Nephron progenitor cell (in vitro differentiated cells): ENCODE data around the gene MDH1.
A peak's percentile ranks its signal among the peaks of the same experiment; 100 is the strongest.

Experiments
- DNase-seq: peaks from one replicate; pipeline ENCODE4 v3.0.0; 2021
- H3K27ac Mint-ChIP-seq: 2 replicates; pipeline ENCODE4 v1.8.0; 2021; ENCODE audit warnings: mild to moderate bottlenecking, moderate library complexity, mixed read lengths
- H3K27me3 Mint-ChIP-seq: 2 replicates; pipeline ENCODE4 v1.8.0; 2021; ENCODE audit warnings: mild to moderate bottlenecking, low read depth, mixed read lengths; ENCODE audit not compliant: poor library complexity
- H3K36me3 Mint-ChIP-seq: 2 replicates; pipeline ENCODE4 v1.8.0; 2021; ENCODE audit warnings: low read depth, mixed read lengths
- H3K4me1 Mint-ChIP-seq: 2 replicates; pipeline ENCODE4 v1.8.0; 2021; ENCODE audit warnings: mixed read lengths
- H3K4me3 Mint-ChIP-seq: 2 replicates; pipeline ENCODE4 v1.8.0; 2021; ENCODE audit warnings: mild to moderate bottlenecking, moderate library complexity, mixed read lengths
- H3K9me3 Mint-ChIP-seq: 2 replicates; pipeline ENCODE4 v1.8.0; 2021; ENCODE audit warnings: mild to moderate bottlenecking, moderate library complexity, mixed read lengths
- CTCF ChIP-seq: fragments of 200-600 bp; sonication (generic); IDR thresholded peaks from 2 replicates; pipeline ENCODE4 v1.5.0; 2021; ENCODE audit warnings: antibody characterized with exemption

The MDH1 gene

DNA sequence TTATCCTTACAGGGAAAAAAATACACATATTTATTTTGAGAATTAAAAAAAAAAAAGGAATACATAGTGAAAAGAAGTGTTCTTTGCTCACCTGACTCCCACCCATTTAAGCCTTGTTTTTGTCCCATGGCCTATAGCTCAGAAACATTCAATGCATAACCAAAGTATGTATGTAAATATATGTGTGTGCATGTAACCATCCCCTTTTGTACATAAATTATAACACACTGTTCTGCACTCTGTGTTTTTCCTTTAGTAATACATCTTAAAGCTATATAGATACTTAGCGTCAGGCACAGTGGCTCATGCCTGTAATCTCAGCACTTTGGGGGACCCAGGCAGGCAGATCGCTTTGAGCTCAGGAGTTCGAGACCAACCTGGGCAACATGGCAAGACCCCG is 21.8 kb downstream of the MDH1 start:
- no peak for TF ChIP-seq CTCF
- Mint-ChIP-seq H3K4me1 (peaks cover 17% of the 10 kb centered on the region), H3K27me3 (no peaks in the 10 kb centered on the region), H3K27ac (no peak overlapping the region), H3K4me3 (no peak overlapping the region), H3K9me3 (peaks cover 3% of the 10 kb centered on the region), H3K36me3 (peaks cover 22% of the 10 kb centered on the region)
- no peak for DNase-seq

DNA sequence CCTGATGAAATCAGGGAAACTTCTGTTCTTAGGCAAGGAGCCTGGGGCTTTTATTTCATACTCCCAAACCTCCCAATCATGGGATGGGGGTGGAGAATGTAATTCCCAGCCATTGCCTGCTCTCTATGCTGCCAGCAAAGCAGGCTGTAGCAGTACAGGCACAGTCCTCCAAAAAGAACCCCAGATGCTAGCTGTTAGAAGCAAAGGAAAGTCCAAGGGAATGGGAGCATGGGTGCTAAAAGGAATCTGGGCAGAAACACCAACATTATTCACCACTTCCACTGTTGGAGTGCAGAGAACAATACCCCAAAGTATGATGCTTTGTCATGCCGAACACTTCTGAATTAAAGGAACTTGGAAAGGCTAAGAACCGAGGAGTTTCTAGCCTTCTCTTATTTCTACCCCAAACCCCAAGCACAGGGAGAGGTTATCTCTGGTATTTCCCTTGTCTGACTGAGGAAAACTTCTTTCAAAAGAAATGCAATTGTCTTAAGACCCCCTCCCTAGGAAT is 24.7 kb downstream of the MDH1 start:
- H3K27ac Mint-ChIP-seq, result no peak overlapping the region

DNA sequence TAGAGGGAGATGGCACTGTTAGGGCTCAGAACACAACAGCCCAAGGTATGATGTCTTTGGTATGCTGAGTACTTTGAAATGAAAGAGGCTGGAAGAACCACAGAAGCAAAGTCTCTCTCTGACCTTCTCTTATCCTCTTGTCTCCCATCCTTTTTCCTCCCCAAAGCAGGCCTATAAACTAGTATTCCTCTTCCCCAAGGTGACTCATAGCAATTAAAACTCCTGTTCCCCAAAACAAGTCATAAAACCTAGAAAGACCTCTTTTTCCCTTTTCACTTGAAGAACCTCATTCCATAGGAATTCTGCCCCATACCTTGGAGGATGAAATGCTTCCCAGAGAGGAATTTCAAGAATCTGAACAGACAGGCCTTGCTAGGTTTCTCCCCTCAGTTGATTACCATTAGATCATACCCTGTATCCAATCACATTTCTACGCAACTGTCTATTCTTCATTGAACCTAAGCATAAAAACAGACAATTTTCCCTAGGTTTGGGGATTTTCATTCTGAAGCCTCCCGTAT is 25.7 kb downstream of the MDH1 start:
- H3K9me3 Mint-ChIP-seq, result peaks cover 3% of the 10 kb centered on the region
- no peaks in the 10 kb centered on the region for H3K36me3 Mint-ChIP-seq
- peak overlapping the region; percentile 69 for H3K27ac Mint-ChIP-seq
- no peak for DNase-seq
- no peaks in the 10 kb centered on the region for H3K27me3 Mint-ChIP-seq
- no peak for TF ChIP-seq CTCF
- H3K4me3 Mint-ChIP-seq, result no peak overlapping the region
- H3K4me1 Mint-ChIP-seq, result peaks cover 20% of the 10 kb centered on the region

More for the DNA sequence above, 24.7 kb downstream of the MDH1 start:
- Mint-ChIP-seq H3K4me3 (no peak overlapping the region), H3K27me3 (no peaks in the 10 kb centered on the region), H3K36me3 (no peaks in the 10 kb centered on the region), H3K4me1 (peaks cover 20% of the 10 kb centered on the region), H3K9me3 (peaks cover 3% of the 10 kb centered on the region)
- no peak for DNase-seq
- TF ChIP-seq CTCF, result no peak

- Mint-ChIP-seq H3K4me1 (peaks cover 20% of the 10 kb centered on the region), H3K27me3 (no peaks in the 10 kb centered on the region), H3K9me3 (peaks cover 3% of the 10 kb centered on the region), H3K4me3 (peak overlapping the region; percentile 9), H3K36me3 (no peaks in the 10 kb centered on the region), H3K27ac (peak overlapping the region; percentile 69)
- no peak for DNase-seq
- TF ChIP-seq CTCF, result no peak
Observed at GRCh38 chr2:63614983-63615945, 26.5 kb downstream of the MDH1 start.

GRCh38 chr2:63617366-63617765 is 28.6 kb downstream of the MDH1 start:
- Mint-ChIP-seq H3K27me3 (no peaks in the 10 kb centered on the region), H3K36me3 (no peaks in the 10 kb centered on the region), H3K27ac (no peak overlapping the region), H3K9me3 (peaks cover 6% of the 10 kb centered on the region), H3K4me1 (peaks cover 20% of the 10 kb centered on the region), H3K4me3 (no peak overlapping the region)
- no peak for DNase-seq
- TF ChIP-seq CTCF, result no peak
